HG03196 (cell line): ENCODE results near the gene KIF26B.
"Not testable (repeated sequence)": the region's sequence is repeated elsewhere in the genome, so short reads cannot be mapped to it uniquely, and the experiment has no call there.

ENCODE experiments used
- ATAC-seq: cut with Tn5 transposase; IDR thresholded peaks from one replicate; pipeline ENCODE4 v1.9.1; 2021; ENCODE audit not compliant: unreplicated experiment

Gene KIF26B

DNA sequence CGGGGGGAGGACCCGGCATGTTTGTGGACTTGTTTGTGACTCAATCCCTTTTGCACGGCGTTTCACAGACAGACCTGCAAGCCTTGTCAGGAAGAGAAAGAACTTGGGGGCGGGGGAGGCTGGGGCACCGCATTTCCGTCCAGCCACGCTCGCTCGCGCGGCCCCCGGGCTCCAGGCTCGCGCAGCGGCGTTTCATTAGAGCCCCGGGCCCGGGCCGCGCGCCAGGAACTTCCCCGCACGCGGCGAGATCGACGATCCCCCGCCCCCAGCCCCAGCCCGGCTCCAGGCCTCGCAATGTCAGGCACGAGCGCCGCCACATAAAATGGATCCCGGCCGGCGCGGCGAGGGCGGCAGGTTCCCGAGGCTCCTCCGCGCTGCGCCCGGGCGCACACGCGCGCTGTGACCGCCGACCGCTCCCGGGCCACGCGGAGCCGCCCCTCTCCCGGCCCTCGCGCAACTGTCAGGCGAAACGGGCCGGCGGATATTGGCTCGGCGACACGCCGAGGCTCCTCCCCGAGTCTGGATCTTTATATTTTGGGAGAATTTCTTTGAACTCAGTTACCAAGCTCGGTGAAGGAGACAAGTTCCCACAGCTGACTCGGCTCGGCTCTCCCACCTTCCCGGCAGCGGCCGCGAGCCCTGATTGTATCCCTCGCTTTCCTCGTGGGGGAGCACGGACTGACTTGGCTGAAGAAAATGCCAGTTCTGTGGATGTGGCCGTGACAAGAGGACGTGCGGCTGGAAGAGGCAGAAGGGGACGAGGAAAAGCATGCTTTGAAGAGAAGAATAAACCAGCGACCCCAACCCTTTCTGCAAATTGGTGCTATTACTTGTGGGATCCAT is at the start of gene KIF26B:
TSS of gene KIF26B (plus strand) at position 557 of the 843 bp plus-strand sequence. CDS start 440 bp downstream, outside the sequence.
- no peak for ATAC-seq

DNA sequence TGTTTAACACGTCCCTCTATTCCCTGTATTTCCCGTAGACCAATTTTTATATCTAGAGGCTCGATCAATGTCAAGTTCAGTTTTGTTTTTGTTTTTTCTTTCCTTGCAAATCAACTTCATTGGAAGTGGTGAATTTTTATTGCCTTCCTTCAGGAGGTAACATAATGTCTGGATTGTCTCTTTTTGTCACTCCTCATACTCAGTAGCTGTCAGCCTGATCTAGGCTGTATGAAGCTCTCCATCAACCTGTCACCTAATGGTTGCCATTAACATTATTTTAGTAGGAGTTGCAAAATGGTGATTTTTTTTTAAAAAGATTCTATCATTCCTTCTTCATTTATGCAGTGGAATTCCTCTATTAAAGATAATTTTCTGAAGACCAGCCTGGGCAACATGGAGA is 49.7 kb upstream of the KIF26B start:
- ATAC-seq: no peak

DNA sequence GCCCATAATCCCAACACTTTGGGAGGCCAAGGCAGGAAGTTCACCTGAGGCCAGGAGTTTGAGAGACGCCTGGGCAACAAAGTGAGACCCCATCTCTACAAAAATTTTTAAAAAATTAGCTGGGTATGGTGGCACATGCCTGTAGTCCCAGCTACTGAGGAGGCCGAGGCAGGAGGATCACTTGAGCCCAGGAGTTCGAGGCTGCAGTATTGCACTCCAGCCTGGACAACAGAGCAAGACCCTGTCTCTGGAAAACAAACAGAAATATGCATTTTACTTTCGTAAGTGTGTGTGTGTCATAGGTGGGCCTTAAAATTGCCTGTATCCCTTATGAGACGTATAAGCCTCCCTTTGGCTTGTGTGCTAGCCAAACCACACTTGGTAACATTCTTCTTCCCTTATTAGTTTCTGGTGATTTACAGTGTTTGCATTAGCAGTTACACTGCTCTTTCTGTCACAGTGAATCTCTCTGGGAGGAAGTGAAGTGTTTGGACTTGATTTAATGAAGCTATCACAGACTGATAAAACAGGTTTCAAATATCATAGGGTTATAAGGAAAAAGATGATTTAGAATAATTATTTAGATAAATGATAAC is 48.9 kb upstream of the KIF26B start:
- ATAC-seq: no peak

DNA sequence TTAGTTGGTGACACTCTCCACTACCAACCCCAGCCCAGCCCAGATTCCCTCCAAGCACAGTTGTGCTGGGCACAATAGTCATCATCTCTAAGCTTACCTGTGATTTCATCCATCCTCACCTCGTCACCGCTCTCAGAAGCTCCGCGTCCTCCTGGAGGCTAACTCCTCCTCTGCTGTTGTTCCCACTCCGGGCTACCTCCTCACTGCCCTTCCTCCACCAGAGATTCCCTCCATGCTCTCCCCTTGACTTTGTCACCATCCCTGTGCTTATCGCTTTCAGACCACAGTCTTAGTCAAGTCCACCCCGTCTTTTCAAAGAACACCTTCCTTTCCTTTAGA is 47.0 kb upstream of the KIF26B start:
- ATAC-seq: no peak

DNA sequence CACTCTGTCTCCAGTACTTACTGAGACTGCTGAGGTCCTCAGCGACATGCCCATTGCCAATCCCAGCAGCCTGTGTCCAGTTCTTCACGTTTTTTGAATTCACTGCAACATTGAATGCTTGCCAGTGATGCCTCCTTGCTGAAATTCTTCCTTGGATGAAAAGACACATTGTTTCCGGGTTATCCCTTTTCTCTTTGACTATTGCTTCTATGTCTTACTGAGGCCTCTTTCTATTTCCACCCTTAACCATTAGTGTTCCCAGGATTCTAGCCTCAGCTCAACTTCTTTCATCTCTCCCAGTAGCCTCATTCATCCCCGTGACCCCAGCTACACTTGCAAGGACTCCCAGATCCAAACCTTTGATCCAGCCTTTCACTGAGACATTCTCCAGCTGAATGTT is 46.5 kb upstream of the KIF26B start:
- ATAC-seq: no peak

DNA sequence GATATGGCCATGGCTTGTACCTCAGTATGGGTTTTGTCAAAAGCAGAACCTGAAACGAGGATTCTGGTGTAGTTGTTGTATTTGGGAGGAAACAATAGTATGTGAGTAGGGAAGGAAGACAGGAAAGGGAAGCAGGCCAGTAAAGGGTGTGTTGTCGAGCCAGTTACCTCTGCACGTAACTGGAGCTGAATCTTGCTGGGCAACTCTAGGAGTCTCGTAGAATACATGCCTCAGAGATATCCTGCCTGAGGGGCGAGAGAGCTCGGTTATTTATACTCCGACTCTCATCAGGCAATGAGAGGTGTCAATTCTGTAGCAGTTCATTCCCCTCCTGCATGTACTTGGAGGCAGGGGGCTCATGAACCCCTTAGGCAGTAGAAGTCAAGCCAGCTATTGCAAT is 45.9 kb upstream of the KIF26B start:
- no peak for ATAC-seq

DNA sequence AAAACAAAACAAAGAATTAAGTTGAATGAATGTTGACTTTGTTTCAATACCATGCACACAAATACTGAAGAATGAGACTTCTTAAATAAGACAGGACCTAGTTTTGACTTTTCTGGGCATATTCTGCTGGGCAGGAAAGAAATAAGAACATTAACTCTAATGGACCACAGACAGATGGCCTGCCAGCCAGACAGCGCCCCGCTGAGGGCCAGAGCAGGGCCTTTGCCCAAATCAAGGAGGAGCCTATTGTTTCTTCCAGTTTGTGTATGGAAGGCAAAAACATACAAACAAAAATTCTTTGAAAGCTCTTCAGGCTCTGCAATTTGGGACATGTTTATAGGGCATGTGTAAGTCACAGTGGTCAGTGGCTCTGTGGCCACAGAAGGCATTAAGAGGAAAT is 44.4 kb upstream of the KIF26B start:
- ATAC-seq: no peak

DNA sequence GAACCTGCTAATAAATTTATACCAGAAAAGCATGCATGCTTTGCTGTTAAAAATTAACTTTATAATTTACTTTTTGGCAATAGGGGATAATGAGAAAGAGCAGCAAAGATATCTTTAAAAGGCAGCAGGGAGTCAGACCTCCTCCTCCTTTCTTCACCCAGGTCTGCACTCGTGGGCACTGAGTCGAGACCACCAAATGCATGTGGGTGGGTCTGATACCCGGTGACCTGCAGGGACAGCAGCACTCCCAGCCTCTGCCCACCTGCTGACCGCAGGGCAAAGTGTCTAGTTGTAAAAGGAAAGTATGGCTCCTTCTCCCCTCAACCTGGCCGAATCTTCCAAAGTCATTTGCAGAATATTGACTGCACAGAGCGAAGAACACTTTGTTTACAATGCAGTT is 43.7 kb upstream of the KIF26B start:
- no peak for ATAC-seq

DNA sequence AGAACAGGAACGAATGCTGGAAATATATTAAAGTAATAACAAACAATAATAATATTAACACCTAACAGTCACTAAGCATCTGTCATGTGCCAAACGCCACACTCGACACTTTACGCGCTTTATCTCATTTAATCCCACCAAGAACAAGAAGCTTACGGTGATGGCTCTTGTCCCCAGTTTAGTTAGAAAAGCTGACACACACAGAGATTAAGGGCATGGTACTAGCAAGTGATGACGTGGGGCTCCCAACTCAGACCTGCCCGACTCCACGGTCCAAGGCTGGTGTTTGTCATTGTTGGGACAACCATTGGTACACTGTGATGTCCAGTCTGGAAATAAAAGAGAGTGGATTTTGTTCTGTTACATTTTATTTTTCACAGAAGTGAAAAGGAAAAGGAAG is 41.1 kb upstream of the KIF26B start:
- ATAC-seq: no peak

DNA sequence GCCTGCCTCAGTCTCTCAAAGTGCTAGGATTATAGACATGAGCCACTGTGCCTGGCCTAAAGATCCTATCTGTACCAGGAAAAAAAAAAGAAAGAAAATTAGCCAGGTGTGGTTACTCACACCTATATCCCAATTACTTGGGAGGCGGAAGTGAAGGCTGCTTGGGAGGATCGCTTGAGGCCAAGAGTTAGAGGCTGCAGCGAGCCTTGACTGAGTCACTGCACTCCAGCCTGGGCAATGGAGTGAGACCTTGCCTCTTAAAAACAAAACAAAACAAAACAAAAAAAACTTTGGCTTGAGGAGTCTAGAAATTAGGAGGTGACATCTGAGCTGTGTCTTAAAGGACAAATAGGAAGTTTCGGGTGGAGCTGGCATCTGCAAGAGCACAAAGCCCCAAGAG is 38.7 kb upstream of the KIF26B start:
- ATAC-seq: no peak

DNA sequence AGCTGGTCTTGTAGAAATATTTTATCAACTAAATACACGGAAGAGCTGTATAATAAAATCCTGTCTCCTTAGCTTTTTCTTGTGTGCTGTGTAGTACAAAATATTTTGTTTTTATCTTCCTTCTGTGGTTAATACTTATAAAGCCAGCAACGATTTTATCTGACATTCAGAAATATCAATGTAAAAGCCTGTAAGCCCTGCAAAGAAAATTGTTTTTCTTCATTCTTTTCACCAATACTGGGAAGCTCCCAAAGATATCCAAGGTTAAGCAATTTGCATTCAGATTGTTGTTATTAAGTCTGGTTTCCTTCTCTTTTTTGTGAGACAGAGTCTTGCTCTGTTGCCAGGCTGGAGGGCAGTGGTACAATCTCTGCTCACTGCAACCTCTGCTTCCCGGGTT is 38.0 kb upstream of the KIF26B start:
- no peak for ATAC-seq

DNA sequence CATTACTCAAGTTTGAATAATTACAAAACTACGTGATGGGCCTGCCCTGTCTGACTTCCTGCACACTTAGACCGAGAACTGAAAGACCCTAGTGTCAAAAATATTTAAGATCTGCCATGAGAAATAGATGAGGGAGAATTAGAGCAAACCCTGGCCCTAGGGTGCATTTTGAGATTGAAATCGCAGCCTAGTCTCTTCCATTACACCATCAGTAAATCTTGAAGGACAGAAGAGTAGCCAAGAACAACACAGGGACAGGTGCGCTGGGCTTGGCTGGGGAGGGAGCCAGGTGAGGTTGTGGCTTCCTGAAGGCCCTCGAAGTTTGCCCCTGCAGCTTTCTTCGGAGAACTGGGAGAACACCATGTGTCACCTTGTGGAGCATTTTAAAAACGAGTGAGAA is 36.7 kb upstream of the KIF26B start:
- ATAC-seq: no peak

DNA sequence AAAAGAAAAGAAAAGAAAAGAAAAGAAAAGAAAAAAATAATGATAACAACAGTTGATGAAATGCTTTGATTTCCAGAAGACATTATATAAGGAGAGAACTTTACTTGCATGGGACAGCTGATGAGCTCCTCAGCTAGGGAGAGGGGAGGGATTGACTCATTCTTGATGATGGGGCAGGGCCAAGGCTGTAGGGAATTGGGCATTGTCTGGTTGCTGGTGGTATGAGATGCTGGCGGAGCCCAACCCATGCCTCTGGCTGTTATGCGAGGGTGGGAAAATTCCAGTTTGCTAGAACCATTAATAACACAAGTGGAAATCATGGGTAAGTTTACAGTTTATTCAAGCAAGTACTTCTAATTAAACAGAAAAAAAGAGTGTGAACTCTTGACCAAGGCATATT is 36.0 kb upstream of the KIF26B start:
- no peak for ATAC-seq

DNA sequence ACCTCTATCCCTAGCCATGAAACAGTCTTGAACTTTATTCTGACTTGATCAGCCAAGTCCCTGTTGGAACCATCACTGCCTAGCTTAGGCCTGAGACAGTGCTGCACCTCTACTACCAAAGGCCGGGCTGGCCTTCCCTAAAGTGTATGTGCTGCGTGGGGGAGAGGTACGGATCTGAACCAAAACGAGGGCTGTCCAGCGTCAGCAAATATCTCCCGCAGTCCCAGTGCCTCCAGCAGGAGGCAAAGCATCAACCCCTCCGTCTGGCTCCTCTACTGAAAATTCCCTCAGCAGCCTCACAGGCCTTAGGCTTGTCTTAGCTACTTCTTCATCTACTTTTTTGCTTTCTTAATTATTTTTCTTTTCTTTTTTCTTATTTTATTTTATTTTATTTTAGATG is 33.3 kb upstream of the KIF26B start:
- ATAC-seq: no peak

DNA sequence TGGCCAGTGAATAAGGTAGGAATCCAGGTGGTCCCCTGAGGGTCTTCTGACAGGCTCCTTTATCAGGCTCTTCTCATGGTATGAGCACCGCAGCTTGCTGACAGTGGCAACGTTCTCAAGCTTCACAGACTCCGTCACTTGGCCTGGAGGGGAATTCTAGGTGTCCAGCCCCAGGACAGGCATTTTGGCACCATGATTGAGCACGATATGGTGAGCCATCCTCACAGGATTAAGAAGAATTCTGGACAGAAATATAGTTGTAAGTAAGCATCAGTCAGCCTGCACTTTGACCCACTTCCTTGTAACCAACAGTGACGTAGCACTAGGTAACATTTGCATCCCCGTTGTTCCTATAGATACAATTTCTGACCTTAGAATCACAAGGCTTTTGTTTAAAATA is 30.5 kb upstream of the KIF26B start:
- ATAC-seq: no peak

DNA sequence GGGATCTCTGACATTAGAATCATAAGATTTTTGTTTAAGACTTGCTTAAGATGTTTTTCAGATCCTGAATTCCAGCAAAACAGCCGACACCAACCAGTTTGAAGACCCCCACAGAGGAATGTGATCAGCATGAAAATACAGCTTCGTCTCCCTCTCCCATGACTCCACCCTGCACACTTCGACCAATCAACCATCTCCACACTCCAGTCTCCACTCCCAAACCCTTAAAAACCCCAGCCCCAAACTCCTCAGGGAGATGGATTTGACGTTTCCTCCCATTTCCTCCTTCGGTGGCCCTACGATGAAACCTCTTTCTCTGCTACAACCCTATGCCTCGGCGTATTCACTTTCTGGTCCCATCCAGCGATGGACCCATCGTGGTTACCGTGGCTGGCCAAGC is 30.1 kb upstream of the KIF26B start:
- no peak for ATAC-seq

DNA sequence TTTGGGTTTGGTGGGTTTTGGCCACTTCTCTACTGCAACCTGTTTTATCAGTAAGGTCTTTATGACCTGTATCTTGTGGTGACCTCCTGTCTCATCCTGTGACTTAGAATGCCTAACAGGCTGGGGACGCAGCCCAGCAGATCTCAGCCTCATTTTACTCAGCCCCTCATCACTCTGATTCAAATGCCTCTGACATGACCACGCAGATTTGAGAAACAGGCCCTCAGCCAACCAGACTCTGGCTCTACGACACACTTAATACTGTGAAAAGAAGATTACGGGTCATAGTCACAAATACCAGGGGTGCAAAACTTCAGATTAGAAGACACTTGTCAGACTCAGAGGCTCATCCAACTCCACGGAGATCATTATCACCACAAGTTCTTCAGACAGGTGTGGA is 28.3 kb upstream of the KIF26B start:
- no peak for ATAC-seq

DNA sequence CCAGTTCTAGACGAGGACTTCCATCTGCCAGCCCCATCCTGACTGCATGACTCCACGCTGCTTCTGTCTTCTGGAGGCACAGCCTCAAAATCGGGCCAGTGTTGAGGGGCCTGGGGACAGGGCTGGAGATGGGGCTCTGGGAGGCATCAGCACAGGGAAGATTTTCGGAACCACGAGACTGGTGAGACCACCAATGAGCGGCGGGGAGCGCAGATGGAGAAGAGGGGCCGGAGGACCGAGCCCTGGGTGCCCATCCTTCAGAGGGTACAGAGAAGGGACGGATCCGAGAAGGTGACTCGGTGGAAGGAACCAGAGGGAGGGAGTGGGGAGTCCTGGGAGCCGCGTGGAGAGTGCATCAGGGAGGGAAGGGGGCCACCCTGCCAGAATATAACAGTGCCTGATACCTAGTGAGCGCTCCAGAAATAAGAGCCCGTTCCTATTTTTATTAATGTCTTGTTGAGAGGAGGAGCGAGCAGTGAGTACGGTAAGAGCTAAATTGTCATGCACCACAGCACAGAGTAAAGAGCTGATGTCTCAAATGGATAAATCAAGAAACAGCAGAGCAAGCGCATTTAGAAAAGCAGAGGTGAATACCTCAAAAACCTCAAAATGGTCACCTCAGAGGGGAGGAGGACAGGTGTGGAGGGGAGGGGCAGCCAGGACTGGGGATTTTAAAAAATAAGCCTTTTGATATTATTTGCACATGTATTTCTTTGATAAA is 26.2 kb upstream of the KIF26B start:
- ATAC-seq: no peak

DNA sequence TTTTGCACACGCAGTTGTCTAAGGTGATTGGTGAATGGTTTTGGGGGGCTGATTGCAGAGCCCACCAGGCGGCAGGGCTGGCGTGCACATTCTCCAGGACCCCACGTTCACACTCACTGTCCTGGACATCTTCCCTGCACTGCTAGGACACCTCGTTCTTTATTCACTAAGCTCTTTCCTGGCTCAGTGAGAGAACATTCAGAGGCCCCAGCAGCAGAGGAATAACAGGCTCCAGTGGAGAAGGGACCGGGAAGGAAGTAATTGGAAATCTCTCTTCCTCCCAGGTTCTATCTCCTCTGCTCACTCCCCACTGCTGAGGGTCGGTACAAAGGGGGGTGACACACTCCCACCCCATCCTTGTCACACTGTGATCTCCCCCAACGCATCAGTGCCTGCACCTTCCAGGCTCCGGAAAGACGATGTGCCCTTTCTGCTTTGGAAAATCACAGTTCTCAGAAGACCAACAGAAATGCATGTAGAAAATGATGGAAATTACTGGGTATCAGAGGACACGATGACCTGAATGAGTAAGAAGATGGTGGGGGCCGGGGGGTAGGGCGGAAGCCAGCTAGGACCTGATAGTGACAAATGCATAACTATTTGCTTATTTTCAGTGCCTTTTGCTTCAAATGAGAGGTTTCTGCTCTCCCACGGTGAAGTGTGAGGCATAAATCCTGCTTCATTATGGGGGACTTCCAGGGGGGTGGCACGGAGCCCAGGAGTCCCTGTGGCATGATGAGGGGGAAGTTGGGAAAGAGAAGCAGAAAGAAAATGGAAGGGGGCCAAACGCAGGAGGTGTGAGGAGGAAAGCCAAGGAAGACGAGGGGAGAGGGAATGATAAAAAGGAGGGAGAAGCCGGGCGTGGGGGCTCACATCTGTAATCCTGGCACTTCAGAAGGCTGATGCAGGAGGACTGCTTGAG is 25.2 kb upstream of the KIF26B start:
- no peak for ATAC-seq

DNA sequence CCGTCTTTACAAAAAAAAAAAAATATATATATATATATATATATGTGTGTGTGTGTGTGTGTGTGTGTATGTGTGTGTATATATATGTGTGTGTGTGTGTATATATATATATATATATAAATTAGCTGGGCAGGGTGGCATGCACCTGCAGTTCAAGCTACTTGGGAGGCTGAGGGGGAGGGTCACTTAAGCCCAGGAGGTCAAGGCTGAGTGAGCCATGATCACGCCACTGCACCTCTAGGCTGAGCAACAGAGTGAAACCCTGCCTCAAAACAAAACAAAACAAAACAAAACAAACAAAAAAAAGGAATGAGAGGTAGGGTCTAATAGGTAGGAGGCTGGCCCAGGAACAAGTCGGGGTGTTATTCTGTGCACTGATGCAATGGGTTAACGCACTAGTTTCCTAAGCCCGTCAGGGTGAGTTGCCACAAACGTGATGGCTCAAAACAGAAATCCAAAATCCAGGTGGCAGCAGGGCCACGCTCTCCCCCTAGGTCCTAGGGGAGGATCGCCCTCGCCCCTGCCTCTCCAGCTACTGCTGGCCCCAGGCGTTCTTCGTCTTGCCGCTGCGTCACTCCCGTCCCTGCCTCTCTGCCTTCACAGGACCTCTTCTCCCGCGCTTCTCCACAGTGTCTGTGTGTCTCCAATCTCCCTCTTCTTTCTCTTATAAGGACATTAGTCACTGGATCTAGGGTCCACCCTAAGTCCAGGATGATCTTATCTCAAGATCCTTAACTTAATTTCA is 24.3 kb upstream of the KIF26B start:
- not testable (repeated sequence) for ATAC-seq

DNA sequence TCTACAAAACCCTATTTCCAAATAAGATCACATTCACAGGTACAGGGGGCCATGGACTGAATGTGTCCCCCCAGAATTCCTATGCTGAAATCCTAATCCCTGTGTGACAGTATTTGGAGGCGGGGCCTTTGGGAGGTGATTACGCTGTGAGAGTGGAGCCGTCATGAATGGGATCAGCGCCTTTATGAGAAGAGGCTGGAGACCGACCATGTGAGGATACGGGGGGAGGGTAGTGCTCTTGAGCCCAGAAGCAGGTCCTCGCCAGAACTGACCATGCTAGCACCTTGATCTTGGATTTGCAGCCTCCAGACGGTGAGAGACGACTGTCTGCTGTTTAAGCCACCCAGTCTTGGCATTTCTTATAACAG is 23.8 kb upstream of the KIF26B start:
- ATAC-seq: no peak
